A673 (cell line): ENCODE measurements around the gene THOC5.

Experiments
- EZH2 ChIP-seq: fragments of 200-600 bp; sonication (generic); IDR thresholded peaks from 2 replicates; pipeline ENCODE4 v1.6.1; 2017; ENCODE audit warnings: borderline replicate concordance, low read depth, mild to moderate bottlenecking, mixed read lengths, antibody characterized with exemption, low read length; ENCODE audit not compliant: poor library complexity, severe bottlenecking
- TF ChIP-seq, protein P1 (sequence below): fragments of 300-800, 200-600 bp; sonication (generic); conservative IDR thresholded peaks from 2 replicates; pipeline ENCODE4 v1.5.1; 2017; ENCODE audit warnings: low read depth, mild to moderate bottlenecking, antibody characterized with exemption, low read length, moderate library complexity, mixed read lengths

DNA sequence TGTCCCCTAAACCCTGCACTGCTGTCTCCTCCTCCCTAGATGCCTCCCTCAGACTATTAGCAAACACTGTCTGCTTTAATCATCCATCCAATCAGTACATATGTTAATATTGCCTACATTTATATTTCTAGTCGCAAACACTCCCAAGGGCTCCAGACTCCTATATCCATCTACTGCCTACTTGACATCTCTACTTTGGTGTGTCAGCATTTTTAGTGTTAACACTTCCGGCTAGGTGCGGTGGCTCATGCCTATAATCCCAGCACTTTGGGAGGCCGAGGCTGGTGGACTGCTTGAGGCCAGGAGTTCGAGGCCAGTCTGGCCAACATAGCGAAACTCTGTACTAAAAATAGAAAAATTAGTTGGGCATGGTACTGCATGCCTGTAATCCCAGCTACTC, 5.5 kb upstream of the THOC5 start:
- TF ChIP-seq EZH2, result no peak
- TF ChIP-seq, protein P1, sequence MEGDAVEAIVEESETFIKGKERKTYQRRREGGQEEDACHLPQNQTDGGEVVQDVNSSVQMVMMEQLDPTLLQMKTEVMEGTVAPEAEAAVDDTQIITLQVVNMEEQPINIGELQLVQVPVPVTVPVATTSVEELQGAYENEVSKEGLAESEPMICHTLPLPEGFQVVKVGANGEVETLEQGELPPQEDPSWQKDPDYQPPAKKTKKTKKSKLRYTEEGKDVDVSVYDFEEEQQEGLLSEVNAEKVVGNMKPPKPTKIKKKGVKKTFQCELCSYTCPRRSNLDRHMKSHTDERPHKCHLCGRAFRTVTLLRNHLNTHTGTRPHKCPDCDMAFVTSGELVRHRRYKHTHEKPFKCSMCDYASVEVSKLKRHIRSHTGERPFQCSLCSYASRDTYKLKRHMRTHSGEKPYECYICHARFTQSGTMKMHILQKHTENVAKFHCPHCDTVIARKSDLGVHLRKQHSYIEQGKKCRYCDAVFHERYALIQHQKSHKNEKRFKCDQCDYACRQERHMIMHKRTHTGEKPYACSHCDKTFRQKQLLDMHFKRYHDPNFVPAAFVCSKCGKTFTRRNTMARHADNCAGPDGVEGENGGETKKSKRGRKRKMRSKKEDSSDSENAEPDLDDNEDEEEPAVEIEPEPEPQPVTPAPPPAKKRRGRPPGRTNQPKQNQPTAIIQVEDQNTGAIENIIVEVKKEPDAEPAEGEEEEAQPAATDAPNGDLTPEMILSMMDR, result no peak
